ACHN (cell line): ENCODE data around the gene AKAP6.

Source experiments
- DNase-seq: peaks from one replicate; pipeline ENCODE4 v3.0.0-alpha.2; 2015
- in situ Hi-C: cut with HindIII; loops from 2 replicates; pipeline ENCODE4 v1.10.0; 2017; ENCODE audit warnings: low sequenced_read_pairs, low pct_ligation_motif_present, low pct_unique_long_range_greater_than_20kb

AKAP6 gene

DNA sequence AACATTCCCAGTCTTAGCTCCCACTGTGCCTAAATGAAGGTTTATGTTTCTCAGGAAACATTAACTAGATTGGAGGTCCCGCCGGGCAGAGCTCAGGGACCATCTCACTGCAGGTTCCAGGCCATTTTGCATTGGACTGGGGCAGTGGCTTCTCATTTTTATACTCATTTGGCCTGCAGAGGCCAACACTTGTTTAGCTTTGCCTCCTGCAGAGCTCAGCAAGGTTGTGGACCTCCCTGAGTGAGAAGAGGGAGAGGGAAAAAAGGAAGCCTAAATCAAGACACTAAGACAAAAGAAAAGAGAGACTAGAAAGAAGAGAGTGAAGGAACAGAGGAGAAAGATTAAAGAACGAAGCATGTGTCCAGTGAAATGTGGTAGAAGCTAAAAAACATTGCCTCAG, 280.3 kb downstream of the AKAP6 start:
- in situ Hi-C loops, result no loop called here
- no peak for DNase-seq

DNA sequence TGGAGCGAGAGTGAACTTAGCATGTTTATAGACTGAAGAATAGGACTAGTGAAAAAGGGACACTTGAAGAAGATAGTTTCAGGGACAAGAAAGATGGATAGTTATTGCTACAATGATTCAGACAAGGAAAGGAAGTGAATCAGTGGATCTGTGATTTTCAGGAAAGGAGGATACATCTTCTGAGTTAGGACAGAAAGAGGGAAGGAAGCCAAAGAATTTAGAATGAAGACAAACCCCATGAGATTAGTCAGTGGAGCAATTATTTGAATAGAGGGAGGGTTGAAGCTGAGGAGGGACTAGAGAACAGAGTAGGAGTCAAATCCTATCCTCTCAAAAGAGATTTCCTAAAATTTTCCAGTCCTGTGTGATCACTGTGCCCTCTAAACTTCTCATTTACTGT, 282.7 kb downstream of the AKAP6 start:
- no peak for DNase-seq

DNA sequence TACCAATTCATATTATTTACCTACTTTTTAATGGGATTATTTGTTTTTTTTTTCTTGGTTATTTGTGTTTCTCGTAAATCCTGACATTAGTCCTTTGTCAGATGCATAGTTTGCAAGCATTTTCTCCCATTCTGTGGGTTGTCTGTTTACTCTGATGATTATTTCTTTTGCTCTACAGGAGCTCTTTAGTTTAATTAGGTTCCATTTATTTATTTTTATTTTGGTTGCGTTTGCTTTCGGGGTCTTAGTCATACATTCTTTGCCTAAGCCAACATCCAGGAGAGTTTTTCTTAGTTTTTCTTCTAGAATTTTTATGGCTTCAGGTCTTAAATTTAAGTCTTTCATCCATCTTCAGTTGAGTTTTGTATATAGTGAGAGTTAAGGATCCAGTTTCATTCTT, 289.9 kb downstream of the AKAP6 start:
- DNase-seq, result no peak
- in situ Hi-C loops, result no loop called here

More for the DNA sequence above, 282.7 kb downstream of the AKAP6 start:
- in situ Hi-C loops, result no loop called here

DNA sequence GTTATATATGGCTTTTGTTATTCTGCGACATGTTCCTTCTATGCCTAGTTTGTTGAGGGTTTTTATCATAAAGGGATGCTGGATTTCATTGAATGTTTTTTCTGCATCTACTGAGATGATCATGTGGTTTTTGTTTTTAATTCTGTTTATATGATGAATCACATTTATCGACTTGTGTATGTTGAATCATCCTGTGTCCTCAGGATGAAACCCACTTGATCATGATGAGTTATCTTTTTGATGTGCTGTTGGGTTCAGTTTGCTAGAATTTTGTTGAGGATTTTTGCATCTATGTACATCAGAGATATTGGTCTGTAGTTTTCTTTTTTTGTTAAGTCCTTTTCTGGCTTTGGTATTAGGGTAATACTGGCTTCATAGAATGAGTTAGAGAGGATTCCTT, 291.2 kb downstream of the AKAP6 start:
- DNase-seq, result no peak
- in situ Hi-C loops, result no loop called here

DNA sequence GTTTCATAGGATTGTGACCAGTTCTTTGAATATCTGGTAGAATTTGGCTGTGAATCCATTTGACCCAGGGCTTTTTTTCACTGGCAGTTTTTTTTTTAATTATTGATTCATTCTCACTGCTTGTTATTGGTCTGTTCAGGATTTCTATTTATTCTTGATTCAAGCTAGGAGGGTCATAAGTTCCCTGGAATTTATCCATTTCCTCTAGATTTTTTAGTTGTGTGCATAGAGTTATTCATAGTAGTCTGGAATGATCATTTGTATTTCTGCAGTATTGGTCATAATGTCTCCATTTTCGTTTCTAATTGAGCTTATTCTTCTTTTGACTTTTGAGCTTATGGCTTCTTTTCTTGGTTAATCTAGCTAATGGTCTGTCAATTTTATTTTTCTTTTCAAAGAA, 291.6 kb downstream of the AKAP6 start:
- DNase-seq, result no peak
- in situ Hi-C loops, result no loop called here

DNA sequence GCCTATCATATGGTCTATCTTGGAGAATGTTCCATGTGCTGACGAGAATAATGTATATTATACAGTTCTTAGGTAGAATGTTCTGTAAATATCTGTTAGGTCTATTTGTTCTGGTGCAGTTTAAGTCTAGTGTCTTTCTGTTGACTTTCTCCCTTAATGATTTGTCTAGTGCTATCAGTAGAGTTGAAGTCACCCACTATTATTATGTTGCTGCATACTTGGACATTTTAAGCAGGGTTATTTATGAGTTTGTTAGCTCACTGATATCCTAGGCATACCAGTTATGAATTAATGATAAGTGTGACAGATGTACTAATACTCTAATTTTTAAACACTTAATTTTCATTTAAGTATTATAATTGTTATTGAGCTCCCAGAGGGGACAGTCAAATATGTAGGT, 292.5 kb downstream of the AKAP6 start:
- in situ Hi-C loops, result no loop called here

DNA sequence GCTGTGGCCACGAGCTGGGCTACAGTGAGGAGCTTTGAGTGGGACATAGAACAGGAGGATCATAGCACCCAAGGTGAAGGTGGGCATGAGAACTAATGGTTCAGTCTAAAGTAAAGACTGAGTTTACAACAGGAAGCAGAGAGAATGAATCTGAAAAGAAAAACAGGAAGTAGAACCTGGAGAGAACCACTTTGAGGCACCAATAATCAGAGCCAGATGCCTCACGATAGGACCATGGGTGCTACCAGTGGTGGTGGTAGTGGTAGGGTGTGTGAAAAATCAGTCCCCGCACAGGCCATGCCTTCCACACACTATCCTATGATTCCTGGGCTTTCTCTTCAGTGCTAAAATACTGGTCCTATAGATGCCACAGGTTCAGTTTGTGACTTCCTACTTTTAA, 293.6 kb downstream of the AKAP6 start:
- no peak for DNase-seq
- in situ Hi-C loops, result no loop called here

More for the DNA sequence above, 292.5 kb downstream of the AKAP6 start:
- DNase-seq, result no peak

DNA sequence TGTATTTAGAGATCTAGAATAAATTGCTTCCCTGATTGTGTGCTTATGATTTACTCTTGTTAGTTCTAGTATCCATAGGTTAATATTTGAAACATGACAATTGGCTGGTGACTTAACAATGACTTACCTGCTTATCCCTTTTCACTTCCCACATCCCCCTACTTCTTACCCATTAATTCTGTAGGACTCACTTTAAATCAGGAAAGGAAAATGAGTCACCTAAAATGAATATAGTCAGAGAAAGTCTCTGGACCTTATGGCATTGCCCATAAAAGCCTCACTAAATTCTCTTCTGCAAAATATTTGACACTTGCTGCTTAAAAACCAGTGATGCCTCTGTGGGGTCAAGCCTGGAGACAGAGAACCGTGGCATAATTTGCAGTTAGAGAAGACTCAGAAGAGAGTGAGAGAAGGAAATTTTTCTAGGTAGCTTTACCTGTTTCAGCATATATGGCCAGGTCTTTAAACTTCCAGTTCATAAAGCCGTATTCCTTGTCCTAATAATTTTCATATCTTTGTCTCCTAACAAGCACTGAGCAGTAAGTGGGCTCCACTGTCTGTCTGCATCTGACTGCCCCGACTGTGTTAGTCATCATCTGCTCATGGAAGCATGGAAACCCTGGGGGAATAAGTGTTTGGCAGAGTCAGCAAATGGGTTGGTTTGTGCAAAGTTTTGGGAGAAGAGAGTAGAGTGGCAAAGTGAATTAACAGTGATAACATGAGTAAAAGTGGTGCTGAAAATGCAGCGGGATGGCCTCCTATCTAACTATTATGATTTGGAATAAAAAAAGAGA, 294.4 kb downstream of the AKAP6 start:
- in situ Hi-C loops, result no loop called here
- DNase-seq, result peak; percentile 36

DNA sequence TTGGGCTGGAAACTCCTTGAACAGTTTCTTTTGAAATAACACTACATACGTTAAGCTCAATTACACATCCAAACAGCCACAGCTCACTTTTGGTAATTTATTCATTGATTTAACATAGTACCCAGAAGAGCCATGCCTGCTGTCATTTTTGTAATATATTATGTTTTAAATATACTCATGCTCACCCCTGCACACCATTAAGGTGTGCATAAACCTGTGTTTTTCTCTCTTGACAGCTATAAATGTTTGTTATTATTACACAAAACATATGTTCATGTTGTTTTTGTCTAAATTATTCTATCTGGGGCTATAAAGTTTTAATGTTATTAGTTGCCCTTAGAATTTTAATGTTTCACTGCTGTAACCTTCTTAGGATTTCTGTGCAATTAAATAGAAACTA, 296.1 kb downstream of the AKAP6 start:
- in situ Hi-C loops, result no loop called here
- DNase-seq, result no peak

DNA sequence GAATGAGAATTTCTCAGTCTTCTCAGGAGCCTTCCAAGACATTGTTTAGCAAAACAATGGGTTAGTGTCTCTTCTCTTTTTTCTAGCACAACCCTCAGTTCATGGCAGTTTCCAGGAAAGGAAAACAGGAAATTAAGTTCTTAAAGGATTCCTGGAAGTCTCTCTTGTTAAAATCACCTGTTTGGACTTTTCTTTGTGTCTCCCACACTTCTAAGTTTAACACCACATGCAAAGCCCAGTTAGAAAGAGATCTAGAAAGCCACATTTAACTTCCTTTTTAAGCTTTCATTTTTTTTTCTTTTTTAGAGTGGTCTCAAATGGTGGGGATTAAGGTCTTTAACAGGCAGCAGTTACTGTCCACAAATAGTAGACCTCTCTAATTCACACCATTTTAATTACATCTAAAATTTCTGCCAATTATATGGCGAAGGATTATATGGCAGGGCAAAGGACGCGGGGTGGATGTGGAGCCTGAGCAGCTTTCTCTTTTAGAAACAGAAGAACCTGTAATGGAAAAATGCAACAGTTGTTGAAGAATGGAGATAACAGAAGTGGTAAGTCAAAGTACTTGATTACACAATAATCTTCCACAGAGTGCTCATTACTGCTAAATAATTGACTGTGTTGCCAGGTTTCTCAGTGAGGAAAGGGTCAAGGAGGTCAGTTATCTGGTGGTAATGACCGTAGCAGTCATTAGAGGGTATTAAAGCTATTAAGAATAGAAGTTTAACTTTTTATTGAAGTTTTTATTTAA, 298.6 kb downstream of the AKAP6 start:
- in situ Hi-C loops, result no loop called here

DNA sequence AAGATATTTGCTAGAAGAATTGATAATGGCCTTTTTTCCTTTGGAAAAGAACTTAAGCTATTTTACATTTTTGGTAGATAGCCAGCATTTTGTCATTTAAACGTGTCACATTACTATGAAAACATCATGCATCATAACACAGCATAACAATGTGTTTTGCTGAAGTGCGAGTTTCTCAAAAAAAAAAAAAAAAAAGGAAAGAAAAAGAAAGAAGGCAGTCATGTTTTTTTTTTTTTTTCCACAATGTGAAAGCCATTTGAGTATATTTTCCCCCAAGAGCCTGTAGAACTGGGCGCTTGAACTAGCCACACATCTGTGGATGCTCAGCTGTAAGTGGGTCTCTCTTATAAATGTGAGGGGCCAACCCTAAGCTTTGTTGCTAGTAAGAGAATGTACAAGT, 300.1 kb downstream of the AKAP6 start:
- no peak for DNase-seq
- in situ Hi-C loops, result no loop called here

More for the DNA sequence above, 298.6 kb downstream of the AKAP6 start:
- DNase-seq, result no peak

DNA sequence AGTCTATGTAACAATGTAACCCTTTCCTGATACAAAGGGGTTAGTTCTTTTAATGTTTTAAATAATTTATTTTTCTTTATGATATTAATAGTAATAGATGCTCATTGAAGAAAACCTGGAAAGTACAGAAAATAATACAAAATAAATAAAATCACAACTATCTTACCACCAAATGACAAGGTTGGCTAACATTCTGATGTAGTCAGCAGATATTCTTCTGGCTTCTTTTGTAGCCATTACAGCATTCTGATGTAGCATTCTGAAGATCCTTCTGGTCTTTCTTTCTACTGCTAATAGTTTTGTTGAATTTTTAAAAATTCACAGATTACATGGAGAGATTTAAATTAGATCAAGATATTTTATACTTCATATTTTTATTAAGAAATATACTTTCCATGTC, 301.6 kb downstream of the AKAP6 start:
- DNase-seq, result no peak
- in situ Hi-C loops, result no loop called here

DNA sequence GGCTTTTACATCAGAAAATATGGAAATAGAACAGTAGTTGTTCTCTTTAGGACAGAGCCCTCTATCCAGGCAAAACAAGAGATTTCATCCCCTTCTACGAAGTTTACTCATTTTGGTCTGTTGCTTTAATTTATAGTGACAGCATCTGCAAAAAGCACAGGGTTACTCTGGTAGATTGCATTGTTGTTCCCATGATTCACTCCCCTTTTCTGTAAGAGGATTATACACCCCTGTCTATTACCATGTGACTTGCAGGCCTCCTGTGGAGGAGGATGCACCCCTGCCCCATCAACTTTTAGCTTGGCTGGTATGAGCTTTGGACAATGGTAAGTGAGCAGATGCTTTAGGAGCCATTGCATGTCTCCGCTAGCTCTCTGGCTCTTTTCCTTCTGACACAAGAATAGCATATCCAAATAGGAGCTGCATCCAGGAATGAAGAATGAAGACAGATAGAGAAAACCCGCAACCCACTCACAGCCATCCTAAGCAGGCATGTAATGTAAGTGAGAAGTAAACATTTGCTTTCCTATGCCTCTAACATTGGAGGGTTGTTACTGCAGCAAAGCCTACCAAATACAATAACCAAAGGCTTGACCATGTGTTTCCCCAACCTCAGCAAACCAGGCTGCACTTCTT, 304.2 kb downstream of the AKAP6 start:
- DNase-seq, result no peak
- in situ Hi-C loops, result no loop called here

DNA sequence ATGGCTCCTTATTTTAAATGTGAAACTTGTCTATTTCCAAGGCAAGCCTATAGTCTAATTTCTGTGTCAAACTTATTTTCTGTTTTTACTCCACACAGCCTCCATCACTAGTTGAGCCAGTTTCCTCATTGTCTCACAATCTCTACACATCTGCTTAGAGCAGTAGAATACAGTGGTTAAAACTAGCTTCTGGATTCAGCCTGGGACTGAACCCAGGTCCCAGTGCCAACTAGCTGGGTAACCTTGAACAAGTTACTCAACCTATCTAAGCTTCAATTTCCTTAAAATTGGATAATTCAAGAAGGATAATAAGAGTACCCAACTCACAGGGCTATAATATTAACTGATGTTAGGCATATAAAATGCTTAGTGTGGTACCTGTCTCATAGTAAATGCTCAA, 304.8 kb downstream of the AKAP6 start:
- in situ Hi-C loops, result no loop called here

DNA sequence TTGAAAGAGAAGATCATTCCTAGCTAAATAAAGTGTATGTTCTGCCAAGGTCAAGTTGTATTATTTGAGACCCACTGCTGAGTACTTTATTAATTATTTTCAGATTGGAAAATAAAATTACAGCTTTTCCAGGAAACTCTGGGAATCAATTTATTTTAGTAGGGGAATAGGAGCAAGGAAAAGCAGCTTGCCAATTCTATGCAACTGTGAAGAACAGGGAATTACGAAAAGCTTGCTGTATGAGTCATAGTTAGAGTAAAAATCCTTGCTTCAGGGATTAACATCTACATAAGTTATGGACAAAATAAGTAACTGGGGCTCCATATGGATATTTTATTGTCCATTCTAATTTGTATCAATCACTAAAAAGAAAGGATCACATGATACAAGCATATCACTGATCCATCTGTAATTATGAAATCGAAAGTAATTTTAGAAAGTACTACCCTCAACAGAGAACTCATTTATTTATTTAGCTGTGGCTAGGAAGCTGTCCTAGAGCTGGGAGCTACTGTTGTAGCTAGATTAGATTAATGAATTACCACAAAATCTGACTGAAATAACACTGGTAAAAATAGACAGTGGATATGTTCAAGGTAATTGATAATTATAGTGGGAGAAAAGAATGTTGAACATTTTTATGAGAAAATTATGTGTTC, 306.1 kb downstream of the AKAP6 start:
- peak; percentile 35 for DNase-seq
- in situ Hi-C loops, result no loop called here

More for the DNA sequence above, 304.8 kb downstream of the AKAP6 start:
- DNase-seq, result no peak

DNA sequence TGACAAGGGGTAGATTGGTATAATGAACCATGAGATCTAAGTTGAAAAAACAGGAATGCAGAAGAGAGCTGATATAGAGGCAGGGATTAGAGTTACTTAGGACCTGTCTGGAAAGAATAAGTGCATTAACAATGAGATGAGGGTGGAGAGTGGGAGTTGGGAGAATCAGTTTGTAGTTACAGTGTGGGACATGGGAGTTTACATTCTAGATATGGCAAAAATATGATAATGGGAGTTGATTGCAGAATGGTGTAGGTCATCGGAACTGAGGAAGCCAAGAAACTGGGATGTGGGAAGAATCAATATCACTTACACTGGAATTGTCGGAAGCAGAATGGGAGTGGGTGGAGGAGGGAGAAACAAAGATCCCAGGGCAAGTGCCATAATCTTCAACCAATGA, 308.5 kb downstream of the AKAP6 start:
- in situ Hi-C loops, result no loop called here
- no peak for DNase-seq

DNA sequence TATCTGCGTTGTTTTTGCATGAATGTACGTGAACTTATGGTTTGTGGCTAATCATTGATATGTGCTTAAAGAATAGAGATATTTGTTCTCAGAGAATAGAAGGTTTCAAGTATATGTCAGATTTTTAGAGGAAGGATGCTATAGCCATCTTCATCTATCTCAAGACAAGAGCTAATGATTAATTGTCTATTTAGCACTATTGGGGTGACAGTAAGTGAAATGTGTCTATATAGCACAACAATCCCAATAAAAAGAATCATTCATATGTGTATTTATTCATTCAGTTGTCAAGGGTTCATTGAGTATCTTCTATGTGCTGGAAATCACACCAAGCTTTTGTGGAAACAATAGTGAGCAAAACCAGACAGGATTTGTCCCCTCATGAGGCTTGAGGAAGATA, 310.1 kb downstream of the AKAP6 start:
- in situ Hi-C loops, result no loop called here

DNA sequence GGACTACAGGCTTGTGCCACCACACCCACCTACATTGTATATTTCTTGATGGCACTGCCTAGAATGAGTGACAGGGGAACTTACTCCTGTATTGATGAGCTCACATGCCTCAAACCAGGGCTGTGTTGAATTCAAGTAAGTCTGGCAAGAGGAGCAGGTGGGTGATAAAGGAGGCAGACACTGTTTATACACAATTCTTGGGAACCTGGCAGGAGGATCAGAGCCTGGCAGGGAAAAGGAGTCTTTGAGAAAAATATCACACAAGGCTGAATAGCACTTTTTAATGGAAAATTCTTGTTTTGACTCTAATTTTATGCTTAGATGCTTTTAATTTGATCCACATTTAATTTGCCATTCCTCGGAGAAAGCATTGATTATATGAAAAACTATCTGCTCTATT, 316.5 kb downstream of the AKAP6 start:
- in situ Hi-C loops, result no loop called here
- DNase-seq, result no peak

More for the DNA sequence above, 310.1 kb downstream of the AKAP6 start:
- no peak for DNase-seq

DNA sequence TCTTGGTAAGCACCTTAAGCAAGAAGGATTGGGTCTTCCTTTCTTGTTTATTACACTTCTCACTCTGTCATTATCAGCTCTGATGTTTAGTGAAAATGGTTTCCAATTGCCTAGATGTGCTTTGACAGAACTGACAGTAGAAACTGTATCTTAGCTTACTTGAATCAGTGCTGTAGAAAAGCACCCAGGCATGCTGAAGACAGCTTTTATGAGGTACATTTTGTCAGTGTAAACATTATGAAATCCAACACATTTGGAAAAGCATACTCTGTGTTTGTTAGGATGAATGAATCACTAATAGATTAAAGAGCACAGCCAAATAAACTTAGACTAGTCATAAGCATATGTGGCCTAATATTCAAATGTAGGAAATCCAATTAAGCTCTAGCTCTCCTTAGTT, 319.3 kb downstream of the AKAP6 start:
- in situ Hi-C loops, result no loop called here

More for the DNA sequence above, 319.3 kb downstream of the AKAP6 start:
- no peak for DNase-seq
